Astrocyte of the spinal cord (primary cell): ENCODE measurements around the gene IGF2BP3.

Source experiments
- DNase-seq: peaks from one replicate; pipeline ENCODE4 v3.0.0; 2011; ENCODE audit warnings: low read depth, low spot score
- H3K4me3 ChIP-seq: 2 replicates; pipeline ENCODE4 v1.5.1; 2011; ENCODE audit warnings: low read depth, mild to moderate bottlenecking, low read length, moderate library complexity
- CTCF ChIP-seq: IDR thresholded peaks from 2 replicates; pipeline ENCODE4 v1.5.1; 2012; ENCODE audit warnings: low read depth, mild to moderate bottlenecking, low read length, inconsistent platforms
- in situ Hi-C: cut with HindIII; loops from 2 replicates; pipeline ENCODE4 v1.10.0; 2017; ENCODE audit warnings: low sequenced_read_pairs

The IGF2BP3 gene

DNA sequence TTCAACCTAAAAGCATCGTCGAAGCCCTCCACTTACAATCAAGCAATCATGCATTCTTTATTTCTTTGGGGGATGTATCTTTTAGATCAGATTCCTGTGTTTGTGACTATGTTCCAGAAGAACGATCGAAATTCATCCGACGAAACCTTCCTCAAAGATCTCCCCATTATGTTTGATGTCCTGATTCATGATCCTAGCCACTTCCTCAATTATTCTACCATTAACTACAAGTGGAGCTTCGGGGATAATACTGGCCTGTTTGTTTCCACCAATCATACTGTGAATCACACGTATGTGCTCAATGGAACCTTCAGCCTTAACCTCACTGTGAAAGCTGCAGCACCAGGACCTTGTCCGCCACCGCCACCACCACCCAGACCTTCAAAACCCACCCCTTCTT is 209.9 kb downstream of the IGF2BP3 start:
- in situ Hi-C loops = no loop called here
- TF ChIP-seq CTCF = no peak

More for the DNA sequence above, 209.9 kb downstream of the IGF2BP3 start:
- no peak overlapping the region for H3K4me3 ChIP-seq
- no peak for DNase-seq
